Mesodermal cell (in vitro differentiated cells): ENCODE data around the gene WFS1.

Experiments used
- H3K27ac ChIP-seq: 2 replicates; pipeline ENCODE4 v1.7.0; 2013; ENCODE audit warnings: mild to moderate bottlenecking, low read depth, low read length, moderate library complexity; ENCODE audit not compliant: severe bottlenecking
- H3K36me3 ChIP-seq: 2 replicates; pipeline ENCODE4 v1.7.1; 2013; ENCODE audit warnings: mild to moderate bottlenecking, low read length, moderate library complexity; ENCODE audit not compliant: control insufficient read depth, insufficient read depth
- H3K4me1 ChIP-seq: one replicate; pipeline ENCODE4 v1.7.1; 2013; ENCODE audit warnings: mild to moderate bottlenecking, low read length; ENCODE audit not compliant: insufficient read depth, control insufficient read depth, poor library complexity, severe bottlenecking
- H3K4me3 ChIP-seq: 2 replicates; pipeline ENCODE4 v1.7.0; 2013; ENCODE audit warnings: low read length, control low read depth, mild to moderate bottlenecking; ENCODE audit not compliant: insufficient read depth, poor library complexity, severe bottlenecking; ENCODE audit errors: extremely low read depth
- H3K9me3 ChIP-seq: 2 replicates; pipeline ENCODE4 v1.7.1; 2013; ENCODE audit warnings: mild to moderate bottlenecking, low read length, moderate library complexity; ENCODE audit not compliant: control insufficient read depth
- WGBS, 2 experiments: methylation state at CpG; one replicate each; pipeline ENCODE4 v1.1.5; 2013; ENCODE audit warnings: missing lambda C conversion rate in 2 of 2; ENCODE audit not compliant: insufficient coverage in 2 of 2; 5-methylcytosine and 5-hydroxymethylcytosine counted together

The WFS1 gene

GRCh38 chr4:6228158-6229067, 41.2 kb upstream of the WFS1 start:
- Histone ChIP-seq H3K27ac (no peak overlapping the region), H3K9me3 (no peaks in the 10 kb centered on the region), H3K4me1 (no peaks in the 10 kb centered on the region), H3K4me3 (no peak overlapping the region), H3K36me3 (no peaks in the 10 kb centered on the region)
- 85 to 88% methylated on average over 11 to 16 of the region's 16 CpGs for whole genome bisulfite sequencing, 2 experiments

GRCh38 chr4:6229095-6229494, 40.6 kb upstream of the WFS1 start:
- WGBS, 2 experiments: 76 to 82% methylated on average over 5 to 6 of the region's 7 CpGs
- Histone ChIP-seq H3K9me3 (no peaks in the 10 kb centered on the region), H3K36me3 (no peaks in the 10 kb centered on the region), H3K4me1 (no peaks in the 10 kb centered on the region), H3K4me3 (no peak overlapping the region), H3K27ac (no peak overlapping the region)

- no peaks in the 10 kb centered on the region for H3K4me1 ChIP-seq
- WGBS, 2 experiments: 76 to 87% methylated on average over 15 to 16 of the region's 18 CpGs
- H3K9me3 ChIP-seq: no peaks in the 10 kb centered on the region
- H3K4me3 ChIP-seq: no peak overlapping the region
- H3K36me3 ChIP-seq: no peaks in the 10 kb centered on the region
- H3K27ac ChIP-seq: no peak overlapping the region
Observed at GRCh38 chr4:6229671-6230501, 39.8 kb upstream of the WFS1 start.

- no peak overlapping the region for H3K27ac ChIP-seq
- 54 to 62% methylated on average over 3 of the region's 3 CpGs for WGBS, 2 experiments
- H3K36me3 ChIP-seq: no peaks in the 10 kb centered on the region
- no peaks in the 10 kb centered on the region for H3K4me1 ChIP-seq
- H3K9me3 ChIP-seq: no peaks in the 10 kb centered on the region
- H3K4me3 ChIP-seq: no peak overlapping the region
Observed at GRCh38 chr4:6230502-6230785, 39.2 kb upstream of the WFS1 start.

- Histone ChIP-seq H3K27ac (no peak overlapping the region), H3K4me1 (no peaks in the 10 kb centered on the region), H3K36me3 (no peaks in the 10 kb centered on the region), H3K9me3 (no peaks in the 10 kb centered on the region), H3K4me3 (no peak overlapping the region)
- 93 to 97% methylated on average over 18 to 19 of the region's 21 CpGs for WGBS, 2 experiments
Observed at GRCh38 chr4:6230827-6231662, 38.6 kb upstream of the WFS1 start.

- Histone ChIP-seq H3K4me1 (no peaks in the 10 kb centered on the region), H3K36me3 (no peaks in the 10 kb centered on the region), H3K9me3 (no peaks in the 10 kb centered on the region), H3K4me3 (no peak overlapping the region), H3K27ac (no peak overlapping the region)
- WGBS, 2 experiments: 84 to 95% methylated on average over 4 of the region's 7 CpGs
Observed at GRCh38 chr4:6231663-6232165, 37.9 kb upstream of the WFS1 start.

- Histone ChIP-seq H3K9me3 (no peaks in the 10 kb centered on the region), H3K4me1 (no peaks in the 10 kb centered on the region), H3K27ac (no peak overlapping the region), H3K4me3 (no peak overlapping the region), H3K36me3 (no peaks in the 10 kb centered on the region)
- WGBS, 2 experiments: 91 to 93% methylated on average over 28 to 29 of the region's 30 CpGs
Observed at GRCh38 chr4:6232836-6233785, 36.5 kb upstream of the WFS1 start.

- Histone ChIP-seq H3K27ac (no peak overlapping the region), H3K36me3 (no peaks in the 10 kb centered on the region), H3K9me3 (no peaks in the 10 kb centered on the region), H3K4me3 (no peak overlapping the region), H3K4me1 (no peaks in the 10 kb centered on the region)
- 81 to 90% methylated on average over 6 of the region's 6 CpGs for WGBS, 2 experiments
Observed at GRCh38 chr4:6233929-6234328, 35.7 kb upstream of the WFS1 start.

- no peak overlapping the region for H3K4me3 ChIP-seq
- 89 to 100% methylated on average over 1 to 7 of the region's 7 CpGs for WGBS, 2 experiments
- no peaks in the 10 kb centered on the region for H3K4me1 ChIP-seq
- no peaks in the 10 kb centered on the region for H3K36me3 ChIP-seq
- H3K27ac ChIP-seq: no peak overlapping the region
- H3K9me3 ChIP-seq: no peaks in the 10 kb centered on the region
Observed at GRCh38 chr4:6235012-6235411, 34.6 kb upstream of the WFS1 start.
